ENCODE data around the gene NIBAN1. TPM values are rescaled to one million over a fixed set of nuclear protein-coding genes. Genes with fewer than 3 reads are reported as not detected.

Gene NIBAN1
- total and polyA plus RNA-seq, 9 of the 15 experiments (the other 6 are each of a cell fraction or from before 2014, with no cell fraction given) = 1.5 to 26.6 (median 16.2) TPM

GRCh38 chr1:184954232-184954995, 19.9 kb downstream of the NIBAN1 start:
- Histone ChIP-seq H3K27ac (ENCODE audit: extremely low read depth, low read depth, low read length) (no peak overlapping the region), H3K4me2 (ENCODE audit: insufficient read depth, low read length) (no peak overlapping the region), H3K4me3 (no peak overlapping the region), H3K9me1 (ENCODE audit: control insufficient read depth, insufficient read depth, low read length) (no peaks in the 10 kb centered on the region), H3K79me2 (ENCODE audit: control insufficient read depth, insufficient read depth, low read length) (no peaks in the 10 kb centered on the region; the same call in 2 of the 3 replicates), H3K9ac (ENCODE audit: insufficient read depth in 1 of 2, low read depth in 2 of 2, low read length in 2 of 2) (no peak overlapping the region), H2AFZ (ENCODE audit: low read depth, low read length) (no peak overlapping the region), H3K9me3 (replicated peaks; ENCODE audit: control insufficient read depth, insufficient read depth, low read depth, low read length) (no peaks in the 10 kb centered on the region), H4K20me1 (replicated peaks; ENCODE audit: control insufficient read depth, insufficient read depth, low read length) (0 out of 2 replicates have a peak, but pooled peaks cover 11% of the 10 kb centered on the region), H3K36me3 (ENCODE audit: control insufficient read depth, insufficient read depth, low read length) (no peaks in the 10 kb centered on the region), H3K4me1 (replicated peaks in 1 of 2; ENCODE audit: control insufficient read depth in 2 of 2, insufficient read depth in 2 of 2, low read length in 2 of 2) (peaks cover 0 to 10% of the 10 kb centered on the region in 2 experiments; a peak in 3 of 5 replicates), H3K27me3 (ENCODE audit: control insufficient read depth in 2 of 2, insufficient read depth in 2 of 2, low read length in 2 of 2) (no peaks in the 10 kb centered on the region)
- no peak for DNase-seq (ENCODE audit: extremely low read depth in 1 of 4, low spot score in 3 of 4)
- intact Hi-C loops (cut with micrococcal nuclease) (no loop called here), in situ Hi-C loops (cut with MboI) (no loop called here)
- POLR2A ChIA-PET = interaction anchor here (0.8 to 1.1 kb wide), 3 partner anchors 11 to 19 kb away, joined by 3 read pairs; partner anchors contain the start of gene NIBAN1
- no TSS peak for BruUV-seq (replicated peaks)
- 36% methylated on average over 4 of the region's 4 CpGs for WGBS (ENCODE audit: insufficient coverage, low coverage, missing lambda C conversion rate)
- no peak for FAIRE-seq
- CTCF ChIA-PET (ENCODE audit: low intra/inter-chr PET ratio) = no interaction called here
- ATAC-seq = peak; percentile 38
- TF ChIP-seq ESRRB (CRISPR knock-in tag; IDR thresholded peaks at IDR 0.05; ENCODE audit: borderline replicate concordance) (no peak), PKNOX1 (IDR thresholded peaks at IDR 0.05) (no peak), RBM14 (IDR thresholded peaks at IDR 0.05; ENCODE audit: borderline replicate concordance, insufficient read depth, low read depth, low read length) (no peak), ZNF830 (CRISPR knock-in tag; IDR thresholded peaks at IDR 0.05) (no peak), SIN3A (IDR thresholded peaks at IDR 0.05; ENCODE audit: borderline replicate concordance in 2 of 2, control insufficient read depth in 1 of 2, low read depth in 2 of 2, low read length in 2 of 2) (no peak), ZNF780A (CRISPR knock-in tag; IDR thresholded peaks at IDR 0.05) (no peak), MYC (IDR thresholded peaks at IDR 0.05; ENCODE audit: low read depth, low read length) (no peak), MYC (CRISPR knock-in tag; IDR thresholded peaks at IDR 0.05; ENCODE audit: borderline replicate concordance, low read depth) (no peak), MEF2D (tag; conservative IDR thresholded peaks at IDR 0.05; ENCODE audit: low read depth) (no peak), FOXP1 (CRISPR knock-in tag; IDR thresholded peaks at IDR 0.05) (no peak), E2F1 (CRISPR knock-in tag; IDR thresholded peaks at IDR 0.05) (no peak), NEUROD1 (IDR thresholded peaks at IDR 0.05; ENCODE audit: borderline replicate concordance, low read depth, low read length, partially characterized antibody) (no peak), ARHGAP35 (IDR thresholded peaks at IDR 0.05; ENCODE audit: partially characterized antibody) (no peak), THRA (IDR thresholded peaks at IDR 0.05) (no peak), STAT5A (IDR thresholded peaks at IDR 0.05; ENCODE audit: borderline replicate concordance, low read length) (no peak)

All from K562 (cell line).